Measurements from ENCODE around the gene PTPRC. TPM values are rescaled to one million over a fixed set of nuclear protein-coding genes. Genes with fewer than 3 reads are reported as not detected.

The PTPRC gene
- total RNA-seq, 3 donors from 2014 or later = 17.9 to 29.4 (median 18.0) TPM

GRCh38 chr1:198630863-198631262 is 8.0 kb upstream of the PTPRC start:
- intact Hi-C loops (cut with DNase I, micrococcal nuclease) = no loop called here
- no peak for ATAC-seq

GRCh38 chr1:198631292-198631691 is 7.5 kb upstream of the PTPRC start:
- Histone ChIP-seq H3K4me1 (ENCODE audit: low read depth) (no peaks in the 10 kb centered on the region), H3K9me3 (no peaks in the 10 kb centered on the region), H3K36me3 (ENCODE audit: low read depth) (no peaks in the 10 kb centered on the region), H3K4me3 (no peak overlapping the region)
- no peak for DNase-seq
- intact Hi-C loops (cut with DNase I, micrococcal nuclease) = no loop called here
- ATAC-seq = no peak
- TF ChIP-seq, protein P1, sequence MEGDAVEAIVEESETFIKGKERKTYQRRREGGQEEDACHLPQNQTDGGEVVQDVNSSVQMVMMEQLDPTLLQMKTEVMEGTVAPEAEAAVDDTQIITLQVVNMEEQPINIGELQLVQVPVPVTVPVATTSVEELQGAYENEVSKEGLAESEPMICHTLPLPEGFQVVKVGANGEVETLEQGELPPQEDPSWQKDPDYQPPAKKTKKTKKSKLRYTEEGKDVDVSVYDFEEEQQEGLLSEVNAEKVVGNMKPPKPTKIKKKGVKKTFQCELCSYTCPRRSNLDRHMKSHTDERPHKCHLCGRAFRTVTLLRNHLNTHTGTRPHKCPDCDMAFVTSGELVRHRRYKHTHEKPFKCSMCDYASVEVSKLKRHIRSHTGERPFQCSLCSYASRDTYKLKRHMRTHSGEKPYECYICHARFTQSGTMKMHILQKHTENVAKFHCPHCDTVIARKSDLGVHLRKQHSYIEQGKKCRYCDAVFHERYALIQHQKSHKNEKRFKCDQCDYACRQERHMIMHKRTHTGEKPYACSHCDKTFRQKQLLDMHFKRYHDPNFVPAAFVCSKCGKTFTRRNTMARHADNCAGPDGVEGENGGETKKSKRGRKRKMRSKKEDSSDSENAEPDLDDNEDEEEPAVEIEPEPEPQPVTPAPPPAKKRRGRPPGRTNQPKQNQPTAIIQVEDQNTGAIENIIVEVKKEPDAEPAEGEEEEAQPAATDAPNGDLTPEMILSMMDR (IDR thresholded peaks at IDR 0.05) = no peak

More at GRCh38 chr1:198630863-198631262, 8.0 kb upstream of the PTPRC start:
- Histone ChIP-seq H3K4me1 (ENCODE audit: low read depth) (no peaks in the 10 kb centered on the region), H3K36me3 (ENCODE audit: low read depth) (no peaks in the 10 kb centered on the region), H3K9me3 (no peaks in the 10 kb centered on the region), H3K4me3 (no peak overlapping the region)
- TF ChIP-seq, protein P1 (IDR thresholded peaks at IDR 0.05) = no peak
- no peak for DNase-seq

GRCh38 chr1:198632007-198632406 is 6.8 kb upstream of the PTPRC start:
- no peak for ATAC-seq
- TF ChIP-seq, protein P1 (IDR thresholded peaks at IDR 0.05) = no peak
- intact Hi-C loops (cut with DNase I, micrococcal nuclease) = no loop called here
- DNase-seq = no peak
- no peak overlapping the region for H3K4me3 ChIP-seq
- H3K4me1 ChIP-seq (ENCODE audit: low read depth) = no peaks in the 10 kb centered on the region
- H3K36me3 ChIP-seq (ENCODE audit: low read depth) = no peaks in the 10 kb centered on the region
- no peaks in the 10 kb centered on the region for H3K9me3 ChIP-seq

DNA sequence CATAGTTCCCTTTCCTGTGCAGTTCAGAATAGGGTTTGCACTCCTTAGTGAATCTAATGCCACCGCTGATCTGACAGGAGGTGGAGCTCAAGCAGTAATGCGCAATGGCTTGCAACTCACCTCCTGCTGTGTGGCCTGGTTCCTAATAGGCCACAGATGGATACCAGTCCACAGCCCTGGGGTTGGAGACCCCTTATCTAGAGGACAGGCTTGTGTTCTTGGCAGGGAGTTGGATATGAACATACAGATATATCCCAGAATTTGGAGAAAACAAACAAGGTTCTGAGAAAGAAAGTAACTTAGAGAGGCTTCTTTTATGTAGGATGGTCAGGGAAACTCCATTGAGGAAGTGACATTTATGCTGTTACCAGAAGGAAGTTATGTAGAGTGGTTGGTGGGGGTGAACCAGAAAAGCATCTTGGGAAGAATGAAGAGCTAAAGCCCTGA is 5.1 kb upstream of the PTPRC start:
- Histone ChIP-seq H3K9me3 (no peaks in the 10 kb centered on the region), H3K36me3 (ENCODE audit: low read depth) (no peaks in the 10 kb centered on the region), H3K4me3 (no peak overlapping the region), H3K4me1 (ENCODE audit: low read depth) (no peaks in the 10 kb centered on the region)
- DNase-seq (peak in 1 of 3 donors; percentile 28), ATAC-seq (peak; percentile 38)
- intact Hi-C loops (cut with DNase I, micrococcal nuclease) = no loop called here
- TF ChIP-seq, protein P1 (IDR thresholded peaks at IDR 0.05) = no peak

DNA sequence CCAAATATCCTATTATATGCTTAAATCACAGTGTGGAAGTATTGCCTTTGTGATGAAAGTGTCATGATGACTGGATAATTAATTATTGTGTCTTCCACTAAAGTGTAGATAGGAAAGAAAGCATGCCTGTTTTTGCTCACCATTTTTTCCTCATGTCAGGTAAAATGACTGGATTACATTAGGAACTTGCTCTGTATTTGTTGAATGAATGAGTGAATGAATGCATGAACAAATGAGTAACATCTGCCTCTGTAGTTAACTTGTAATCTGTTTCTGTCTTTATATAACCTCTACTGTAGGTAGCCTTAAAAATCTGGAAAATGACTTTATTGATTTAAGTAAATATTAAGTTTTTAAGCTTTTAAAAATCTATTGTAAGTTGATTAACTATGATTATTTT is 2.9 kb upstream of the PTPRC start:
- Histone ChIP-seq H3K9me3 (no peaks in the 10 kb centered on the region), H3K36me3 (ENCODE audit: low read depth) (no peaks in the 10 kb centered on the region), H3K4me1 (ENCODE audit: low read depth) (no peaks in the 10 kb centered on the region), H3K4me3 (no peak overlapping the region)
- DNase-seq (no peak), ATAC-seq (no peak)
- TF ChIP-seq, protein P1 (IDR thresholded peaks at IDR 0.05) = no peak
- intact Hi-C loops (cut with DNase I, micrococcal nuclease) = no loop called here

- ATAC-seq (no peak), DNase-seq (no peak)
- TF ChIP-seq, protein P1 (IDR thresholded peaks at IDR 0.05) = no peak
- Histone ChIP-seq H3K4me1 (ENCODE audit: low read depth) (no peaks in the 10 kb centered on the region), H3K4me3 (no peak overlapping the region), H3K36me3 (ENCODE audit: low read depth) (no peaks in the 10 kb centered on the region), H3K9me3 (no peaks in the 10 kb centered on the region)
- intact Hi-C loops (cut with DNase I, micrococcal nuclease) = no loop called here
Measured at GRCh38 chr1:198636391-198636790, 2.4 kb upstream of the PTPRC start.
